HCT116 (cell line): ENCODE measurements around the gene DTNBP1. TPM values are rescaled to one million over a fixed set of nuclear protein-coding genes. Genes with fewer than 3 reads are reported as not detected.

Experiments
- ATAC-seq: fragments of 200-7000 bp; cut with Tn5 transposase; 2 replicates; pipeline ENCODE4 v1.9.1; 2020; ENCODE audit warnings: mild to moderate bottlenecking, moderate library complexity
- BruUV-seq: library from RNA; stranded (reverse); fragments of 400-500 nt; replicated peaks from 2 replicates; lab custom pipeline; 2021; lab: Mats Ljungman, UMichigan
- CTCF ChIA-PET: fragments of 300-600 bp; sonication (Branson Sonifier 250); formaldehyde crosslinking; loops from one replicate; lab custom pipeline; 2021; ENCODE audit warnings: antibody characterized with exemption; lab: Charles Lee
- POLR2A ChIA-PET: fragments of 300-600, 350-600 bp; sonication (Branson Sonifier 250); formaldehyde crosslinking; loops from one replicate; lab custom pipeline; 2021; ENCODE audit warnings: antibody characterized with exemption; lab: Charles Lee
- RAD21 ChIA-PET, 2 experiments: fragments of 300-600 bp; sonication (Branson Sonifier 250); formaldehyde crosslinking; loops; one replicate each; lab custom pipeline; 2023; ENCODE audit warnings: low total read pairs in 2 of 2; ENCODE audit not compliant: uncharacterized antibody in 2 of 2, unreplicated experiment in 2 of 2, low non-redundant PET in 1 of 2; lab: Charles Lee
- DNase-seq: peaks from one replicate; pipeline ENCODE4 v3.0.0-alpha.2; 2010; ENCODE audit warnings: low read depth, low spot score
- H2AFZ ChIP-seq: fragments of 200-600 bp; shearing (Covaris generic), sonication (generic); 2 replicates; pipeline ENCODE4 v1.6.1; 2017; ENCODE audit warnings: low read depth, mixed run types, mixed read lengths, antibody characterized with exemption, low read length; ENCODE audit not compliant: poor library complexity, severe bottlenecking
- H3K27ac ChIP-seq: 2 replicates; pipeline ENCODE4 v1.5.1; 2012; ENCODE audit warnings: low read depth, low read length
- H3K27me3 ChIP-seq: fragments of 200-600 bp; sonication (generic); 2 replicates; pipeline ENCODE4 v1.6.1; 2016; ENCODE audit warnings: mixed run types, low read length, mixed read lengths; ENCODE audit not compliant: insufficient read depth
- H3K36me3 ChIP-seq, 2 experiments: fragments of 200-500 bp in 1 of 2; fragments of 200-600 bp in 1 of 2; sonication (Bioruptor generic) in 1 of 2; sonication (generic) in 1 of 2; 2 replicates each; pipeline versions ENCODE4 v1.5.1 to v1.6.1; 2014 to 2016; ENCODE audit warnings: low read length in 2 of 2, inconsistent platforms in 1 of 2, mixed read lengths in 1 of 2, mixed run types in 1 of 2; ENCODE audit not compliant: insufficient read depth in 2 of 2, control insufficient read depth in 1 of 2
- H3K4me1 ChIP-seq, 2 experiments: fragments of 200-600 bp in 1 of 2; sonication (generic) in 1 of 2; 2 replicates each; pipeline versions ENCODE4 v1.5.1 to v1.6.1; 2012 to 2017; ENCODE audit warnings: low read length in 2 of 2, inconsistent platforms in 1 of 2, mild to moderate bottlenecking in 1 of 2, mixed read lengths in 1 of 2, mixed run types in 1 of 2, moderate library complexity in 1 of 2; ENCODE audit not compliant: insufficient read depth in 2 of 2, control insufficient read depth in 1 of 2
- H3K4me2 ChIP-seq: fragments of 200-600 bp; sonication (generic); 2 replicates; pipeline ENCODE4 v1.6.1; 2017; ENCODE audit warnings: mixed run types, low read length, mixed read lengths
- H3K4me3 ChIP-seq, 2 experiments: fragments of 200-600 bp in 1 of 2; sonication (generic) in 1 of 2; replicated peaks in 1 of 2; 2 replicates each; pipeline ENCODE4 v1.5.1; 2011 to 2016; ENCODE audit warnings: low read length in 2 of 2, control low read depth in 1 of 2, low read depth in 1 of 2, mild to moderate bottlenecking in 1 of 2, mixed read lengths in 1 of 2, mixed run types in 1 of 2
- H3K79me2 ChIP-seq: fragments of 200-600 bp; sonication (generic); 2 replicates; pipeline ENCODE4 v1.6.1; 2017; ENCODE audit warnings: mild to moderate bottlenecking, mixed run types, low read length, moderate library complexity, mixed read lengths; ENCODE audit not compliant: insufficient read depth
- H3K9ac ChIP-seq: fragments of 200-600 bp; sonication (generic); 2 replicates; pipeline ENCODE4 v1.6.1; 2016; ENCODE audit warnings: low read length, mixed read lengths
- H3K9me2 ChIP-seq: fragments of 200-600 bp; sonication (generic), shearing (Covaris generic); 2 replicates; pipeline ENCODE4 v1.6.1; 2017; ENCODE audit warnings: mixed run types, mild to moderate bottlenecking, moderate library complexity; ENCODE audit not compliant: insufficient read depth
- H3K9me3 ChIP-seq, 2 experiments: fragments of 200-500 bp in 1 of 2; fragments of 200-600 bp in 1 of 2; sonication (Bioruptor generic) in 1 of 2; sonication (generic) in 1 of 2; 2 replicates each; pipeline ENCODE4 v1.6.1; 2014 to 2017; ENCODE audit warnings: low read length in 2 of 2, mixed read lengths in 2 of 2, inconsistent platforms in 1 of 2, low read depth in 1 of 2, mild to moderate bottlenecking in 1 of 2, mixed run types in 1 of 2, moderate library complexity in 1 of 2; ENCODE audit not compliant: control insufficient read depth in 1 of 2, insufficient read depth in 1 of 2
- H4K20me1 ChIP-seq: fragments of 200-600 bp; sonication (generic), shearing (Covaris generic); 2 replicates; pipeline ENCODE4 v1.6.1; 2017; ENCODE audit warnings: mixed run types, mild to moderate bottlenecking, moderate library complexity; ENCODE audit not compliant: insufficient read depth
- ELF1 ChIP-seq: IDR thresholded peaks from 2 replicates; pipeline ENCODE4 v1.6.1; 2012; ENCODE audit warnings: low read depth, borderline replicate concordance
- EZH2 ChIP-seq: fragments of 200-600 bp; sonication (generic); IDR thresholded peaks from 2 replicates; pipeline ENCODE4 v1.6.1; 2017; ENCODE audit warnings: antibody characterized with exemption, mixed run types
- EZH2phosphoT487 ChIP-seq: fragments of 200-600 bp; IDR thresholded peaks from 2 replicates; pipeline ENCODE4 v1.6.1; 2018; ENCODE audit warnings: antibody characterized with exemption, borderline replicate concordance
- JUND ChIP-seq: IDR thresholded peaks from 2 replicates; pipeline ENCODE4 v1.6.1; 2012
- POLR2A ChIP-seq: IDR thresholded peaks from 2 replicates; pipeline ENCODE4 v1.7.0; 2011; ENCODE audit warnings: borderline replicate concordance; ENCODE audit not compliant: insufficient read depth, insufficient read length; ENCODE audit errors: extremely low read depth
- RAD21 ChIP-seq: IDR thresholded peaks from 2 replicates; pipeline ENCODE4 v1.6.1; 2012; ENCODE audit warnings: low read depth, mild to moderate bottlenecking
- SIN3A ChIP-seq: IDR thresholded peaks from 2 replicates; pipeline ENCODE4 v1.6.1; 2012; ENCODE audit warnings: low read depth
- ZBTB33 ChIP-seq: IDR thresholded peaks from 2 replicates; pipeline ENCODE4 v1.6.1; 2011; ENCODE audit warnings: mild to moderate bottlenecking, low read length, moderate library complexity; ENCODE audit not compliant: insufficient replicate concordance; ENCODE audit errors: extremely low read depth
- intact Hi-C: fragments of 100-400 bp; cut with micrococcal nuclease; formaldehyde crosslinking; loops from 2 replicates; pipeline ENCODE4 v1.10.0; 2022
- total RNA-seq: library from RNA; stranded (reverse); gene quantifications from one replicate; pipeline ENCODE4 v1.2.1, GENCODE V29; 2021; ENCODE audit not compliant: unreplicated experiment
- TF ChIP-seq, protein P1 (sequence below), 3 experiments: fragments of 200-600 bp in 1 of 3; sonication (generic) in 1 of 3; IDR thresholded peaks in 2 of 3; conservative IDR thresholded peaks in 1 of 3; 2 replicates each; pipeline ENCODE4 v1.5.1; 2012 to 2017; ENCODE audit warnings: low read depth in 2 of 3, low read length in 2 of 3, antibody characterized with exemption in 1 of 3, borderline replicate concordance in 1 of 3, control low read depth in 1 of 3, mild to moderate bottlenecking in 1 of 3, mixed read lengths in 1 of 3, mixed run types in 1 of 3, moderate library complexity in 1 of 3; ENCODE audit not compliant: insufficient read depth in 1 of 3
- TF ChIP-seq, protein P2 (sequence below): IDR thresholded peaks from 2 replicates; pipeline ENCODE4 v1.6.1; 2012

Gene DTNBP1
- total RNA-seq, 1 experiment from 2014 or later = 16.7 TPM

DNA sequence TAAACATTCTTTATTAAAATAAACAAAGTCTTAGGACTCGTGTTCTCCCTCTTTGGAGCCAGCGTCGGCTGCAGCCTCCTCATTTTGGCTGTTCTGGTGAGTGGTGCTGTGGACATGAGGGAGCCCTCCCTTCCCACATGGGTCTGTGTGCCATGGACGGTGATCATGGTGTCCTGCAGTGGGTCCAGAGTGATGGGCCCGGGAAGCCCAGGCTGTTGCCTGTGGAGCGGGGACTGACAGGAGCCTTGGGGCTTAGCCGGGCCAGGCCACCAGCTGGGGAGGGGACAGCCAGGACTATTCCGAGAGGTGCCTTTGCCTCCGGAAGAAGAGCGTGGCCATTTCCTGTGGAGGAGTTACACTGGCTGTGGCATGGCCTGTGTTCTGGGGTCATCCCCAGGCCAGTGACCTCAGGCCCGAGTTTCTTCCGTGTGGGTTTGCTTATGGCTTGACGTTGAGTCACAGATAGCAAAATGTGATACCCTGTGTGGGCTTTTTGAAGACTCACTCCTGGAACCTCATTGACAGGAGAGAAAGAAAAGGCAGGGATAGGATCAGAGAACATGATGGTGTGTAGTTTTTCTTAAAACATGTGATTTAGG is 153.4 kb downstream of the DTNBP1 start:
- no peak overlapping the region for H3K27ac ChIP-seq
- no peak overlapping the region for H3K4me3 ChIP-seq
- no peak overlapping the region for H3K4me2 ChIP-seq
- no peaks in the 10 kb centered on the region for H3K9me3 ChIP-seq
- ChIA-PET POLR2A (no interaction called here), RAD21 (no interaction called here), CTCF (no interaction called here)
- no peak overlapping the region for H2AFZ ChIP-seq
- no TSS peak for BruUV-seq
- intact Hi-C loops = no loop called here
- no peak overlapping the region for H3K9ac ChIP-seq
- 0 out of 4 replicates have a peak, but pooled peaks cover 0 to 4% of the 10 kb centered on the region in 2 experiments for H3K4me1 ChIP-seq
- DNase-seq (no peak), ATAC-seq (no peak)
- H3K79me2 ChIP-seq = no peaks in the 10 kb centered on the region
- peaks cover 0 to 2% of the 10 kb centered on the region in 2 experiments; a peak in 1 of 4 replicates for H3K36me3 ChIP-seq
- no peaks in the 10 kb centered on the region for H3K27me3 ChIP-seq
- no peaks in the 10 kb centered on the region for H3K9me2 ChIP-seq
- TF ChIP-seq EZH2phosphoT487 = no peak
- TF ChIP-seq RAD21 = no peak
- TF ChIP-seq SIN3A = no peak
- no peak for TF ChIP-seq ZBTB33
- no peak for TF ChIP-seq JUND
- TF ChIP-seq, protein P1, sequence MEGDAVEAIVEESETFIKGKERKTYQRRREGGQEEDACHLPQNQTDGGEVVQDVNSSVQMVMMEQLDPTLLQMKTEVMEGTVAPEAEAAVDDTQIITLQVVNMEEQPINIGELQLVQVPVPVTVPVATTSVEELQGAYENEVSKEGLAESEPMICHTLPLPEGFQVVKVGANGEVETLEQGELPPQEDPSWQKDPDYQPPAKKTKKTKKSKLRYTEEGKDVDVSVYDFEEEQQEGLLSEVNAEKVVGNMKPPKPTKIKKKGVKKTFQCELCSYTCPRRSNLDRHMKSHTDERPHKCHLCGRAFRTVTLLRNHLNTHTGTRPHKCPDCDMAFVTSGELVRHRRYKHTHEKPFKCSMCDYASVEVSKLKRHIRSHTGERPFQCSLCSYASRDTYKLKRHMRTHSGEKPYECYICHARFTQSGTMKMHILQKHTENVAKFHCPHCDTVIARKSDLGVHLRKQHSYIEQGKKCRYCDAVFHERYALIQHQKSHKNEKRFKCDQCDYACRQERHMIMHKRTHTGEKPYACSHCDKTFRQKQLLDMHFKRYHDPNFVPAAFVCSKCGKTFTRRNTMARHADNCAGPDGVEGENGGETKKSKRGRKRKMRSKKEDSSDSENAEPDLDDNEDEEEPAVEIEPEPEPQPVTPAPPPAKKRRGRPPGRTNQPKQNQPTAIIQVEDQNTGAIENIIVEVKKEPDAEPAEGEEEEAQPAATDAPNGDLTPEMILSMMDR (IDR thresholded peaks at IDR 0.05 in 2 of 3, conservative IDR thresholded peaks at IDR 0.05 in 1 of 3; ENCODE audit: borderline replicate concordance in 1 of 3, insufficient read depth in 1 of 3, low read depth in 2 of 3, low read length in 2 of 3) = no peak
- TF ChIP-seq, protein P2, sequence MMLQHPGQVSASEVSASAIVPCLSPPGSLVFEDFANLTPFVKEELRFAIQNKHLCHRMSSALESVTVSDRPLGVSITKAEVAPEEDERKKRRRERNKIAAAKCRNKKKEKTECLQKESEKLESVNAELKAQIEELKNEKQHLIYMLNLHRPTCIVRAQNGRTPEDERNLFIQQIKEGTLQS = no peak
- no peak for TF ChIP-seq POLR2A
- no peak for TF ChIP-seq ELF1
- TF ChIP-seq EZH2 = no peak
- no peaks in the 10 kb centered on the region for H4K20me1 ChIP-seq
